WI38 (cell line): ENCODE data around the gene APH1A.
"Not testable (repeated sequence)": the region's sequence is repeated elsewhere in the genome, so short reads cannot be mapped to it uniquely, and the experiment has no call there.

Experiments used
- H3K4me3 ChIP-seq: 2 replicates; pipeline ENCODE4 v1.5.1; 2011; ENCODE audit warnings: low read depth, mild to moderate bottlenecking, control low read depth, low read length
- TF ChIP-seq, protein P1 (sequence below): IDR thresholded peaks from 2 replicates; pipeline ENCODE4 v1.5.1; 2012; ENCODE audit warnings: low read depth, mild to moderate bottlenecking, control low read depth, low read length

APH1A gene

GRCh38 chr1:150268705-150269403 is at the start of gene APH1A:
APH1A (minus strand) TSS chr1:150269016; CDS start chr1:150268810, 206 bp downstream.
- TF ChIP-seq, protein P1, sequence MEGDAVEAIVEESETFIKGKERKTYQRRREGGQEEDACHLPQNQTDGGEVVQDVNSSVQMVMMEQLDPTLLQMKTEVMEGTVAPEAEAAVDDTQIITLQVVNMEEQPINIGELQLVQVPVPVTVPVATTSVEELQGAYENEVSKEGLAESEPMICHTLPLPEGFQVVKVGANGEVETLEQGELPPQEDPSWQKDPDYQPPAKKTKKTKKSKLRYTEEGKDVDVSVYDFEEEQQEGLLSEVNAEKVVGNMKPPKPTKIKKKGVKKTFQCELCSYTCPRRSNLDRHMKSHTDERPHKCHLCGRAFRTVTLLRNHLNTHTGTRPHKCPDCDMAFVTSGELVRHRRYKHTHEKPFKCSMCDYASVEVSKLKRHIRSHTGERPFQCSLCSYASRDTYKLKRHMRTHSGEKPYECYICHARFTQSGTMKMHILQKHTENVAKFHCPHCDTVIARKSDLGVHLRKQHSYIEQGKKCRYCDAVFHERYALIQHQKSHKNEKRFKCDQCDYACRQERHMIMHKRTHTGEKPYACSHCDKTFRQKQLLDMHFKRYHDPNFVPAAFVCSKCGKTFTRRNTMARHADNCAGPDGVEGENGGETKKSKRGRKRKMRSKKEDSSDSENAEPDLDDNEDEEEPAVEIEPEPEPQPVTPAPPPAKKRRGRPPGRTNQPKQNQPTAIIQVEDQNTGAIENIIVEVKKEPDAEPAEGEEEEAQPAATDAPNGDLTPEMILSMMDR: no peak
- H3K4me3 ChIP-seq: peak within 1 kb of the TSS; percentile 98

DNA sequence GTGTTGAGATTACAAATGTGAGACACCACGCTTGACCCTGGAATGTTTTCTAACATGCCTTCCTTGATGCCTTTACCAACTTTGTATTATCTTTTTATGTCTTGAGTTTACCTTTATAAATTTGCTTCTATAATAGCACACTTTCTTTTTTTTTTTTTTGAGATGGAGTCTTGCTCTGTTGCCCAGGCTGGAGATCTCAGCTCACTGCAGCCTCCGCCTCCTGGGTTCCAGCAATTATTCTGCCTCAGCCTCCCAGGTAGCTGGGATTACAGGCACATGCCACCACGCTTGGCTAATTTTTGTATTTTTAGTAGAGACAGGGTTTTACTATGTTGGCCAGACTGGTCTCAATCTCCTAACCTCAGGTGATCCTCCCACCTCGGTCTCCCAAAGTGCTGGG is 45.9 kb upstream of the APH1A start:
- not testable (repeated sequence) for H3K4me3 ChIP-seq

- no peak overlapping the region for H3K4me3 ChIP-seq
- TF ChIP-seq, protein P1: no peak
Measured at GRCh38 chr1:150311762-150312161, 42.9 kb upstream of the APH1A start.

- TF ChIP-seq, protein P1: no peak
- H3K4me3 ChIP-seq: no peak overlapping the region
Measured at GRCh38 chr1:150309758-150310508, 41.1 kb upstream of the APH1A start.

DNA sequence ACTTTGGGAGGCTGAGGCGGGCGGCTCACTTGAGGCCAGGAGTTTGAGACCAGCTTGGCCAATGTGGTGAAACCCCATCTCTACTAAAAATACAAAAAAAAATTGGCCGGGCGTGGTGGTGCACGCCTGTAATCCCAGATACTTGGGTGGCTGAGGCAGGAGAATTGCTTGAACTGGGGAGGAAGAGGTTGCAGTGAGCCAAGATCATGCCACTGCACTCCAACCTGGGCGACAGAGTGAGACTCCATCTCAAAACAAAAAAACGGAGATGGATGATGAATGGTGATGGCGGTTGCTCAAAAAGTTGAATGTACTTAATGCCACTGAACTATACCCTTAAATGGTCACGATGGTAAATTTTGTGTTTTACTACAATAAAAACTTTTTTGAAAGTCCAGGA is 39.8 kb upstream of the APH1A start:
- not testable (repeated sequence) for H3K4me3 ChIP-seq

- no peak overlapping the region for H3K4me3 ChIP-seq
- TF ChIP-seq, protein P1: no peak
Measured at GRCh38 chr1:150302902-150303301, 34.1 kb upstream of the APH1A start.

DNA sequence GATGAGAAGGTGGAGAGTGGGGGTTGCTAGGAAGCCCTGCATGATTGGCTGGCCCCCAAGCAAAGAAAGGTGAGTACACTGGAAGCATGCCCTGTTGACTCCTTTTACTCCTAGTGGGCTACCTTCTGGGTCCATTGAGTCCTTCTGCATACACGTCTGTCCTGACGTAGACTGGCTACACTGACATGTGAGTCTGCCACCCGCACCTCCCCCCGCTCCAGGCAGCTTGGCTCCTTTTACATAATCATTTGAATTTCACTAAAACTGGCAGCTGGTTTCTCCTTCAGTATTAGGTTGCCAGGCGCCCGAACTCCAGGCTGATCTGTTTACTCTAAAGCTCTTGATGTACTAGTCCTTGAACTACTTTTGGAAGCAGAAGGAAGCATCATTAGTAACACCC is 33.5 kb upstream of the APH1A start:
- H3K4me3 ChIP-seq: no peak overlapping the region
- TF ChIP-seq, protein P1: no peak

GRCh38 chr1:150299716-150300115 is 30.9 kb upstream of the APH1A start:
- H3K4me3 ChIP-seq: no peak overlapping the region
- TF ChIP-seq, protein P1: no peak
